ENCODE measurements around the gene C14orf180. TPM values are rescaled to one million over a fixed set of nuclear protein-coding genes. Genes with fewer than 3 reads are reported as not detected.

C14orf180 gene
- total RNA-seq, 4 donors from 2014 or later: 0.13 to 1.5 (median 0.53) TPM

DNA sequence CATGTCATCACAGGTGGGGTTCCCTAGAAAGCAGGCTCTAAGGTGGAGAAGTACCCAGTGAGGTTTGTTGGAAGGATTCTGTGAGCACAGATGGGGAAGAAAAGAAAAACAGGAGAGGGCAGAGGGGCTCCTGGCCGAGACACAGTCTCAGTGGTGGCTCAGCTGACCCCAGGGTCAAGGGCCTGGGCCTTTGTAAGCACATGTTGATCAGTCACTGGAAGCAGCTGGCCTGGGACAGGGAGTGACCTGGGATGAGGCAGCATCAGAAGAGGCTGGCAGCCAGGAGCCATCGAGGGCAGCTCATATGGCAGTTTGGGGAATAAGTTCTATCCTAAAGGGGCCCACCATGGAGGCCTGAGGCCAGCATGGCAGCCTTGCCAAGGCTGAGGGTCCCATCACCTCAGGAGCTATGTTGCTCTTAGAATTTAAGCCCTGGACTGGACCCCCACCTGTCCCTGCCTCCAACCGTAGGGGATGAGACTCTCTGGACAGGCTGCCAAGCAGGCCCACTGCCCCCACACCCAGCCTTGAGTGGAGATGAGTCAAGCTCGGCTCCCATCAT, 31.3 kb downstream of the C14orf180 start:
- Histone ChIP-seq H3K27me3 (no peaks in the 10 kb centered on the region), H3K9me3 (no peaks in the 10 kb centered on the region), H3K36me3 (no peaks in the 10 kb centered on the region), H3K4me1 (no peaks in the 10 kb centered on the region), H3K4me3 (replicated peaks in 1 of 3) (no peak overlapping the region), H3K27ac (no peak overlapping the region)
- intact Hi-C loops (cut with DNase I): no loop called here
- DNase-seq: no peak
- 54 to 61% methylated on average over 4 of the region's 4 CpGs for WGBS, 2 donors
- TF ChIP-seq, protein P1, sequence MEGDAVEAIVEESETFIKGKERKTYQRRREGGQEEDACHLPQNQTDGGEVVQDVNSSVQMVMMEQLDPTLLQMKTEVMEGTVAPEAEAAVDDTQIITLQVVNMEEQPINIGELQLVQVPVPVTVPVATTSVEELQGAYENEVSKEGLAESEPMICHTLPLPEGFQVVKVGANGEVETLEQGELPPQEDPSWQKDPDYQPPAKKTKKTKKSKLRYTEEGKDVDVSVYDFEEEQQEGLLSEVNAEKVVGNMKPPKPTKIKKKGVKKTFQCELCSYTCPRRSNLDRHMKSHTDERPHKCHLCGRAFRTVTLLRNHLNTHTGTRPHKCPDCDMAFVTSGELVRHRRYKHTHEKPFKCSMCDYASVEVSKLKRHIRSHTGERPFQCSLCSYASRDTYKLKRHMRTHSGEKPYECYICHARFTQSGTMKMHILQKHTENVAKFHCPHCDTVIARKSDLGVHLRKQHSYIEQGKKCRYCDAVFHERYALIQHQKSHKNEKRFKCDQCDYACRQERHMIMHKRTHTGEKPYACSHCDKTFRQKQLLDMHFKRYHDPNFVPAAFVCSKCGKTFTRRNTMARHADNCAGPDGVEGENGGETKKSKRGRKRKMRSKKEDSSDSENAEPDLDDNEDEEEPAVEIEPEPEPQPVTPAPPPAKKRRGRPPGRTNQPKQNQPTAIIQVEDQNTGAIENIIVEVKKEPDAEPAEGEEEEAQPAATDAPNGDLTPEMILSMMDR (IDR thresholded peaks at IDR 0.05): no peak
- no peak for TF ChIP-seq POLR2A (IDR thresholded peaks at IDR 0.05)

DNA sequence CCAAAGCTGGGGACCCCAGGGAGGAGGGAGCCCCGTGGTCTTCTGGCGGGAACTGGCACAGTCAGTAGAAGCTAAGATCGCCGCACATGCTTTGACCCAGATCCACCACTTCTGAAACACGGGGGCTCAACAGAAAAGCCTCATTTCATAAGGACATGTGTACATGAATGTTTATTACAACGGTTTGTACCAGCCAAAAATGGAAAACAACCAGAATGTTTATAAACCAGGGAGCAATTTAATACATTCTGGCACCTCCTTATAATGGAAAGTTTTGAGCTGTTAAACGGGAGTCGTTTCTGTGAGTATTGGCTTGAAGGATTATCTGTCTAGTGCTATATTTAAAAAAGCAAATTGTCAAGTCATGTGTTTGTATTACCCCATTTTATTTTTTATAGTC, 32.3 kb downstream of the C14orf180 start:
- no peak overlapping the region for H3K4me3 ChIP-seq (replicated peaks in 1 of 3)

DNA sequence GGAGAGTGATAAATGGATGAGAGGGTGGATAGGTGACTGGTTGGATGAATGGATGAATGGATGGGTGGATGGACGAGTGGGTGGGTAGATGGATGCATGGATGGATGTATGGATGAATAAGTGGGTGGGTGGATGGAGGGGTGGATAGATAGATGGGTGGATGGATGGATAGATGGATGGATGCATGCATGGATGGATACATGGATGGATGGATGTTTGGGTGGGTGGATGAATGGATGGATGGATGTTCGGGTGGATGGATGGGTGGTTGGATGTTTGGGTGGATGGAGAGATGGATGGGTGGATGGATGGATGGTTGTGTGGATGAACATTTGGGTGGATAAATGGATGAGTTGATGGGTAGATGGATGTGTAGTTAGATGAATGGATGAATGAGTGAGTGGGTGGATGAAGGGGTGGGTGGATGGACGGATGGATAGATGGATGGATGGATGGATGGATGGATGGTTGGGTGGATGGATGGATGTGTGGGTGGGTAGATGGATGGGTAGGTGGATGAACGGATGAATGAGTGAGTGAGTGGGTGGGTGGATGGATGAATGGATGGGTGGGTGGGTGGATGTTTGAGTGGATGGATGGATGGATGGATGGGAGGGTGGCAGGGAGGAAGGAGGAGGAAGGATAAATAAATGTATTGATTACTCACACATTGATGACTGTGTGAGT, 34.7 kb downstream of the C14orf180 start:
- Histone ChIP-seq H3K36me3 (no peaks in the 10 kb centered on the region), H3K4me3 (replicated peaks in 1 of 3) (no peak overlapping the region), H3K4me1 (no peaks in the 10 kb centered on the region), H3K27ac (no peak overlapping the region), H3K27me3 (no peaks in the 10 kb centered on the region), H3K9me3 (no peaks in the 10 kb centered on the region)
- no peak for DNase-seq
- intact Hi-C loops (cut with DNase I): no loop called here
- TF ChIP-seq, protein P1 (IDR thresholded peaks at IDR 0.05): no peak
- TF ChIP-seq POLR2A (IDR thresholded peaks at IDR 0.05): no peak
- WGBS, 2 donors: 59 to 72% methylated on average over 4 of the region's 4 CpGs

More for the DNA sequence above, 32.3 kb downstream of the C14orf180 start:
- Histone ChIP-seq H3K27me3 (no peaks in the 10 kb centered on the region), H3K9me3 (no peaks in the 10 kb centered on the region), H3K27ac (no peak overlapping the region), H3K36me3 (no peaks in the 10 kb centered on the region), H3K4me1 (no peaks in the 10 kb centered on the region)
- intact Hi-C loops (cut with DNase I): no loop called here
- WGBS, 2 donors: 69 to 77% methylated on average over 7 to 8 of the region's 8 CpGs
- DNase-seq: no peak
- TF ChIP-seq POLR2A (IDR thresholded peaks at IDR 0.05): no peak

DNA sequence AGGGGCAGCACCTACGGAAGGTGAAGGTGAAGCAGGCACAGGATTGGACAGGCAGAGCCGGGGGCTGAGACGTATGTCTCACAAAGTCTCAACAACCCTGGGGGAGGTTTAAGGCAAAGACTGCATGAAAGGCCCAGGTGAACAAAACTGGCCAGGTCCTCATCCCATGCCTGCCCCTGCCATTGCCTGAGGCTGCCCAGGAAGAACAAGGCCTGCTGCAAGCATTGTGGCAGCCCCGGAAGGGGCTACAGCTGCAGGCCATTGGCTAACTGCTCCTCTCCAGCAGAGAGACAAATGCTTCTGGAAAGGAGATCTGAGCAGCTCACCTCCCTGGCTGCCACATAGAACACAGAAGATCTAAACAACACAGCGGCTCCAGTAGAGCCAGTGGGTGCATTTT, 45.4 kb downstream of the C14orf180 start:
- H3K27ac ChIP-seq: no peak overlapping the region
- H3K27me3 ChIP-seq: no peaks in the 10 kb centered on the region
- TF ChIP-seq POLR2A (IDR thresholded peaks at IDR 0.05): no peak
- TF ChIP-seq, protein P1 (IDR thresholded peaks at IDR 0.05): no peak
- no peaks in the 10 kb centered on the region for H3K36me3 ChIP-seq
- DNase-seq: no peak
- WGBS, 2 donors: 73 to 78% methylated on average over 3 to 4 of the region's 5 CpGs
- no peaks in the 10 kb centered on the region for H3K9me3 ChIP-seq
- H3K4me1 ChIP-seq: no peaks in the 10 kb centered on the region
- intact Hi-C loops (cut with DNase I): no loop called here
- no peak overlapping the region for H3K4me3 ChIP-seq (replicated peaks in 1 of 3)

DNA sequence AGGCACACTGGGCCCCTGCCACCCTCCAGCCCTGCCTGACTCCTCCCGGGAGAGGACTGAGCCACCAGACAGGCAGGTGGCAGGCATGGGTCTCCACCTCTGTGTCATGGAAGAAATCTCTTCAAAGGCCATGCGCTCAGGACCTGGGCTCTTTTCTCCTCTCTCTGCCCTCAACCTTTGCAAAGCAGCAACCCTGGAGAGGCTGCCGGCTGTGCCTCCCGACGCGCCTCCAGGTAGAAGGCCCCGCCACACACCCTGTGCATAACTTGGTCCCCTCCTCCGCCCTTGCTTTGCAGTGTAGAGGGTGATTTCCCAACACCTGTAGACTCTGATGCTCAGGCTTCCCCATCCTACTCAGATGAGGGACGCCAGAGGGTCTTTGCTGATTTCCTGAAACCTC, 53.2 kb downstream of the C14orf180 start:
- Histone ChIP-seq H3K4me1 (no peaks in the 10 kb centered on the region), H3K9me3 (no peaks in the 10 kb centered on the region), H3K27ac (no peak overlapping the region), H3K36me3 (no peaks in the 10 kb centered on the region), H3K27me3 (no peaks in the 10 kb centered on the region), H3K4me3 (replicated peaks in 1 of 3) (no peak overlapping the region)
- TF ChIP-seq, protein P1 (IDR thresholded peaks at IDR 0.05): no peak
- no peak for TF ChIP-seq POLR2A (IDR thresholded peaks at IDR 0.05)
- DNase-seq: no peak
- intact Hi-C loops (cut with DNase I): no loop called here
- 75 to 77% methylated on average over 9 of the region's 9 CpGs for WGBS, 2 donors
